ENCODE data around the gene KRTAP12-3.
"Not testable (repeated sequence)": the region's sequence is repeated elsewhere in the genome, so short reads cannot be mapped to it uniquely, and the experiment has no call there.

Gene KRTAP12-3

DNA sequence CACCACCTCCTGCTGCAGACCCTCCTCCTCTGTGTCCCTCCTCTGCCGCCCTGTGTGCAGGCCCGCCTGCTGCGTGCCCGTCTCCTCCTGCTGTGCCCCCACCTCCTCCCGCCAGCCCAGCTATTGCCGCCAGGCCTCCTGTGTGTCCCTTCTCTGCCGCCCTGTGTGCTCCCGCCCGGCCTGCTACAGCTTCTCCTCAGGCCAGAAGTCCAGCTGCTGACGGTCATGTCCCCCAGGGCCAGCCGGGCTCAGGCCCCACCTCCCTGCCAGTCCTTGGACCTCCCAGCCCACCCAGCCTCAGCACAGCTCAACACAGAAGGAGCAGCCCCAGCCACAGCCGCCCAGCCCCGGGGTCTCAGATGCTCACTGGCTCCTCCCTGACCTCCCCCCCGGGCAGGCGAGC lies 29.9 kb upstream of the KRTAP12-3 start:
- DNase-seq: not testable (repeated sequence)

GRCh38 chr21:44628707-44629391 lies 28.9 kb upstream of the KRTAP12-3 start:
- no peak for DNase-seq

- DNase-seq: no peak
Observed at GRCh38 chr21:44630440-44630839, 27.3 kb upstream of the KRTAP12-3 start.

DNA sequence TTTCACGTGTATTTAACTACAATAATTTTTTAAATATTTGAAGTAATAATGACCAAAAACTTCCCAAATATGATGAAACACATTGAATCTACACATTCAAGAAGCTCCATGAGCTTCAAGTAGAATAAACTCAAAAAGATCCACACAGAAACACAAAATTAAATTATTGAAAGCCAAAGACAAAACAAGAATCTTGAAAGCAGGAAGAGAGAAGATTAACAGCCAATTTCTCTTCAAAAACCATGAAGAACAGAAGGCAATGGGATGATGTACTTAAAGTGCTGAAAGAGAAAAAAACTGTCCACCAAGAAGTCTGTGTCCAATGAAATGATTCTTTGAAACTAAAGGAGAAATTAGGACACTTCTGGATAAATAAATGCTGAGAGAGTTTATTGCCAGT lies 25.7 kb upstream of the KRTAP12-3 start:
- no peak for DNase-seq

DNA sequence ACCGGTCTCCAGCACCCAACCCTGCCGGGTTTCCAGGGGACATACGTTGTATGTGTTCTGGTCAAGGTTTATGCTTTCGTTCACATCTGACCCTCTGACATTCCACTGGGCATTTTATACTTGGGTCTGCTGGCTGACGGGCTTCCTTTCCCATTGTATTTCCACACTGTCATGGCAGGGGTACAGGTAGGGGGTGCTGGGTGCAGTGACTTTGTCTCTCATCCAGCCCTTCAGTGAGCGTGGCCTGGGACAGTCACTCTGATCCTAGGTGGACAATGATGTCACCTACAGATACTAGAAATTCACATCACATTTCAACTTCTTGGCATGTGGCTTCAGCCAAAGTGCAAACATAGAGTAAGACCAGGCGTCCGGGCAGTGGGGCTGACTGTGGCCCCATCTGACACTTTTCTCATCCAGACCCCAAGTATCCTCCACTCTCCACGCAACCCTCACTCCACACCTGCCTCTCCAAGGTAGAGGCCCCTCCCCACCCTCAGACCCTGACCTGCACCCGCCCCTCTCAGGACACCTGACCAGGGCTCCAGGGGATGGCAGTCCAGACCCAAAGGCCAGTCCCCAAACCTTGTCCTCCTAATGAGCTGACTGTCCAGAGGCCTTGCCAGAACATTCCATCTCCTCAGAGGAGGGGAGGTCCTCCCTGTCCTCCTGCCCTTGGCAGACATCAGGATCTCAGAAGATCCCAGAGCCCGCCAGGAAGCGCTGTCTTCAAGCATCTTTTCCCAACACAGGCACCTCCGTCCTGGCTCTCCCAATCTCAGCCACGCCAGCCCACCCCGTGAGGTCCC lies 21.3 kb upstream of the KRTAP12-3 start:
- DNase-seq: no peak

GRCh38 chr21:44637018-44637850 lies 20.5 kb upstream of the KRTAP12-3 start, which contains the start of gene KRTAP10-10:
Gene KRTAP10-10, plus strand, starts transcription at chr21:44637356. Its CDS starts 62 bp downstream, at chr21:44637418.
- DNase-seq: no peak

DNA sequence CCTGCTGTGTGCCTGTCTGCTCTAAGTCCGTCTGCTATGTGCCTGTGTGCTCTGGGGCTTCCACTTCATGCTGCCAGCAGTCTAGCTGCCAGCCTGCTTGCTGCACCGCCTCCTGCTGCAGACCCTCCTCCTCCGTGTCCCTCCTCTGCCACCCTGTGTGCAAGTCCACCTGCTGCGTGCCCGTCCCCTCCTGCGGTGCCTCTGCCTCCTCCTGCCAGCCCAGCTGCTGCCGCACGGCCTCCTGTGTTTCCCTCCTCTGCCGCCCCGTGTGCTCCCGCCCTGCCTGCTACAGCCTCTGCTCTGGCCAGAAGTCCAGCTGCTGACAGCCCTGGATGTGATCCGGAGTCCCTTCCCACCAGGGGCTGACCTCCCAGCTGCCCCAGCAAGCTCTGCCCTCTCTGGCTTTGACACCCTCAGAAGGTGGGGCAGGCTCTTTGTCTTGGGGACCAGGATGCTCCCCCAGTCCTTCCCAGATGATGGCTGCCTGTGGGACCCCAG lies 19.8 kb upstream of the KRTAP12-3 start:
- DNase-seq: not testable (repeated sequence)

- DNase-seq: not testable (repeated sequence)
Observed at GRCh38 chr21:44638506-44639330, 19.0 kb upstream of the KRTAP12-3 start.

DNA sequence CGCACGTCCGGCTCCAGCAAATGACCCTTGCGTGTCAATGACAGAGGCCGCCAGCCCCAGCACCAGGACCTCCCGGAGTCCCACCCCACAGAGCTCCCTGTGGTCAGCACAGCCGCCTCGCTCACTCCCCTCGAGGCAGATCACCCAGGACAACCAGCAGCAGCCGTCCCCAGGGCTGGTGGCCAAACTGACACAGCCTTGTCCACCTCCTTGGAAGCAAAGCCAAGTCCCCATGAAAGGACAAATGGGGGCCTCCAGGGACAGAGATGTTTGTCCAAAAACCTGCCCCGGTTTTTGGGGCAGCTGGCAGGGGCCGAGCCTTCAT lies 18.4 kb upstream of the KRTAP12-3 start:
- DNase-seq: no peak

DNA sequence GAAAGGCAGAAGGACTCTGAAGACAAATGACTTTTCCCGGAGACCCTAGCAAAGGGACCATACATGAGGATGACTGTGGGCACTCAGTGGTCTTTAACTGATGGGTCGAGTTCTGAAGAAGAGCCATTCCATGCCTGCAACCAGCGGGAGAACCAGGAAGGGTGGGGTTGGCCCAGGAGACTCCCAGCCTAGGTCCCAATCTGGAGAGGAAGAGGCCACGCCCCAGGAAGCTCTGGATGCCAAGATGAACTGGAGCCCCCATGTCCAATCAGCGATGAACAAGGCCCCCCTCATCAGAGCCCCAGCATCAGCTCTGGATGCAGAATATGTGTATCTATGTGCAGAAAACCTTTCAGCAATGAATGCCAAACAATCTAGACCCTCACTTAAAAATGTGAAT lies 17.0 kb upstream of the KRTAP12-3 start:
- DNase-seq: no peak

- no peak for DNase-seq
Observed at GRCh38 chr21:44643741-44644310, 13.9 kb upstream of the KRTAP12-3 start.

DNA sequence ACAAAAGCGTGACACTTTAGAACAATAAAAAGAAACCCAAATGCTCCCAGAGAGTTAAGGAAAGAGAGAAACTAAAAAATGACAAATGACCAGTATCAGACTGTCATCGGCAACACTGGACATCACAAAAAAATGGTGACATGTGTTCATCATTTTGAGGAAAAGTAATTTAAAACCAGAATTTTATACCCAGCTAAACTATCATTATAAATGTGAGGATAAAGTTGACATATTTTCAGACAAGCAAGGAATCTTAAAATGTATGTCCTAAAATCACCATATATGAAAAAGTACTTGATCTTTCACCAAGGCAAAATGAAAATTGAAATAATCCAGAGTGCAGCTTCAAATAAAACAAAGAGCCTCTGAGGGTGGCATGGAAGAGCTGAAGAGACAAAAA lies 12.9 kb upstream of the KRTAP12-3 start:
- no peak for DNase-seq

DNA sequence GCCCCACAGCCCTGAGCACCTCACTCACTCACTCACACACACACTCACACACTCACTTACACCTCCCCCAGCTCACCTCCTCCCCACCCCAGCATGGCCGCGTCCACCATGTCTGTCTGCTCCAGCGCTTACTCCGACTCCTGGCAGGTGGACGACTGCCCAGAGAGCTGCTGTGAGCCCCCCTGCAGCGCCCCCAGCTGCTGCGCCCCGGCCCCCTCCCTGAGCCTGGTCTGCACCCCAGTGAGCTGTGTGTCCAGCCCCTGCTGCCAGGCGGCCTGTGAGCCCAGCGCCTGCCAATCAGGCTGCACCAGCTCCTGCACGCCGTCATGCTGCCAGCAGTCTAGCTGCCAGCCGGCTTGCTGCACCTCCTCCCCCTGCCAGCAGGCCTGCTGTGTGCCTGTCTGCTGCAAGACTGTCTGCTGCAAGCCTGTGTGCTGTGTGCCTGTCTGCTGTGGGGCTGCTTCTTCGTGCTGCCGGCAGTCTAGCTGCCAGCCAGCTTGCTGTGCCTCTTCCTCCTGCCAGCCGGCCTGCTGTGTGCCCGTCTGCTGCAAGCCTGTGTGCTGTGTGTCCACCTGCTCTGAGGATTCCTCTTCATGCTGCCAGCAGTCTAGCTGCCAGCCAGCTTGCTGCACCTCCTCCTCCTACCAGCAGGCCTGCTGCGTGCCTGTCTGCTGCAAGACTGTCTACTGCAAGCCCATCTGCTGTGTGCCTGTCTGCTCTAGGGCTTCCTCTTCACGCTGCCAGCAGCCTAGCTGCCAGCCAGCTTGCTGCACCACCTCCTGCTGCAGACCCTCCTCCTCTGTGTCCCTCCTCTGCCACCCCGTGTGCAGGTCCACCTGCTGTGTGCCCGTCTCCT lies 11.1 kb upstream of the KRTAP12-3 start, which contains the start of gene KRTAP10-11:
KRTAP10-11 (plus strand) TSS at position 49 of the 856 bp plus-strand sequence; CDS start at position 94, 45 bp downstream.
- not testable (repeated sequence) for DNase-seq

- DNase-seq: no peak
Observed at GRCh38 chr21:44647222-44647552, 10.5 kb upstream of the KRTAP12-3 start.

- no peak for DNase-seq
Observed at GRCh38 chr21:44648557-44649311, 9.0 kb upstream of the KRTAP12-3 start.

DNA sequence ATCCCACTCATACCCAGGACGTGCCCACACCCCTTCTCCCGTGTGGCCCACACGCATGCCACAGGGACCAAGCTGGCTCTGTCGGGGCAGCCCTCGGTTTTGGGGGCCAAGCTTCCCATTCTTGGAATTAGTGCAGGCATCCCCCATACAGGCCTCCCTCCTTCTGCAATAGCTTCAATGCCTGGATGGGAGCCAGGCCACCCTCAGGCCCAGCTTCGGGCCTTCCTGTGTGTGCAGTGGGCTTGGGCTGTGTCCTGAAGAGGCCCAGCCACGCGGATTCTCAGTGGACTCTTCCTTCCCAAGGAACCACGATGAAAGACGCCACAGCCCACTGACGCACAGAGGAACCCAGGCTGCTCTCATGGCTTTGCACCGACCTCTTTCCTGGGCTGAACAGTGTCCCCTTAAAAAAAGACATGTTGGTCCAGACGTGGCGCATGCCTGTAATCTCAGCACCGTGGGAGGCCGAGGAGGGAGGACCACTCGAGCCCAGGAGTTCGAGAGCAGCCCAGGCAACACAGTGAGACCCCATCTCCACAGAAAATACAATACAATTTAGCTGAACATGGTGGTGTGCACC lies 8.1 kb upstream of the KRTAP12-3 start:
- no peak for DNase-seq

GRCh38 chr21:44650265-44650972 lies 7.3 kb upstream of the KRTAP12-3 start:
- DNase-seq: no peak

GRCh38 chr21:44650973-44651675 lies 6.6 kb upstream of the KRTAP12-3 start:
- DNase-seq: no peak

Measured in KG1 (cell line).